WTC11 (cell line): ENCODE measurements around the gene SMPD1.

ENCODE experiments used
- CREM ChIP-seq: sonication (generic); formaldehyde crosslinking; IDR thresholded peaks from 2 replicates; pipeline ENCODE4 v1.8.1; 2022; ENCODE audit warnings: mild to moderate bottlenecking, missing genetic modification reagents, moderate library complexity
- CTCF ChIP-seq: fragments of 200-600 bp; IDR thresholded peaks from 2 replicates; pipeline ENCODE4 v1.8.0; 2022; ENCODE audit warnings: antibody characterized with exemption
- JUN ChIP-seq: sonication (generic); formaldehyde crosslinking; IDR thresholded peaks from 2 replicates; pipeline ENCODE4 v1.8.0; 2023; ENCODE audit warnings: mild to moderate bottlenecking, missing genetic modification reagents
- MAX ChIP-seq: sonication (generic); formaldehyde crosslinking; IDR thresholded peaks from 2 replicates; pipeline ENCODE4 v1.8.0; 2022; ENCODE audit warnings: mild to moderate bottlenecking, missing genetic modification reagents
- SMAD3 ChIP-seq: sonication (generic); formaldehyde crosslinking; IDR thresholded peaks from 2 replicates; pipeline ENCODE4 v1.8.0; 2022; ENCODE audit warnings: missing genetic modification reagents, mild to moderate bottlenecking, borderline replicate concordance
- SP1 ChIP-seq: sonication (generic); formaldehyde crosslinking; conservative IDR thresholded peaks from 2 replicates; pipeline ENCODE4 v1.8.1; 2022; ENCODE audit warnings: missing genetic modification reagents
- TCF7 ChIP-seq: sonication (generic); formaldehyde crosslinking; IDR thresholded peaks from 2 replicates; pipeline ENCODE4 v1.8.0; 2022; ENCODE audit warnings: mild to moderate bottlenecking, low read depth, missing genetic modification reagents, moderate library complexity
- USF1 ChIP-seq: sonication (generic); formaldehyde crosslinking; IDR thresholded peaks from 2 replicates; pipeline ENCODE4 v1.8.0; 2022; ENCODE audit warnings: mild to moderate bottlenecking, missing genetic modification reagents

- TF ChIP-seq USF1 (CRISPR knock-in tag) (no peak), MAX (CRISPR knock-in tag) (no peak), SP1 (CRISPR knock-in tag) (no peak), CREM (CRISPR knock-in tag) (no peak), SMAD3 (no peak), CTCF (no peak), TCF7 (CRISPR knock-in tag) (no peak), JUN (CRISPR knock-in tag) (no peak)
These were observed 27.9 kb upstream of the SMPD1 start for GRCh38 chr11:6362185-6362872.
